GM12878 (cell line): ENCODE measurements around the gene ZNF790. TPM values are rescaled to one million over a fixed set of nuclear protein-coding genes. Genes with fewer than 3 reads are reported as not detected.

Experiments used
- ATAC-seq: fragments of 200-7000 bp; cut with Tn5 transposase; 3 replicates; pipeline ENCODE4 v1.9.1; 2020; ENCODE audit warnings: mild to moderate bottlenecking, moderate library complexity
- BruUV-seq: library from RNA; stranded (reverse); fragments of 400-500 nt; replicated peaks from 2 replicates; lab custom pipeline; 2021; lab: Mats Ljungman, UMichigan
- CTCF ChIA-PET: fragments of 300-600 bp; sonication (Branson Sonifier 250); formaldehyde crosslinking; extraction: SDS; loops from one replicate; lab custom pipeline; 2021; ENCODE audit warnings: inconsistent platforms; lab: Yijun Ruan, JAX
- POLR2A ChIA-PET: fragments of 350-600 bp; formaldehyde crosslinking; extraction: SDS; loops from one replicate; lab custom pipeline; 2021; ENCODE audit warnings: inconsistent platforms; lab: Charles Lee
- RAD21 ChIA-PET: fragments of 300-600 bp; sonication (Branson Sonifier 250); formaldehyde crosslinking; loops from one replicate; lab custom pipeline; 2023; ENCODE audit warnings: antibody characterized with exemption; ENCODE audit not compliant: unreplicated experiment; lab: Charles Lee
- SMC1A ChIA-PET: fragments of 300-600 bp; sonication (Branson Sonifier 250); formaldehyde crosslinking; loops from one replicate; lab custom pipeline; 2023; ENCODE audit not compliant: unreplicated experiment, uncharacterized antibody; lab: Charles Lee
- DNase-seq: peaks from one replicate; pipeline ENCODE4 v3.0.0-alpha.2; 2011; ENCODE audit warnings: low read depth, low spot score
- FAIRE-seq: peaks from 3 replicates; lab custom pipeline; 2011; peaks lifted over from hg19 to GRCh38; lab: Jason Lieb, UNC
- H2AFZ ChIP-seq: 2 replicates; pipeline ENCODE4 v1.6.0; 2011; ENCODE audit warnings: low read depth, low read length, control low read depth; ENCODE audit not compliant: control insufficient read depth
- H3K27ac ChIP-seq: 2 replicates; pipeline ENCODE4 v1.5.1; 2011; ENCODE audit warnings: control low read depth; ENCODE audit not compliant: control insufficient read depth, insufficient read depth
- H3K27me3 ChIP-seq, 2 experiments: replicated peaks in 1 of 2; 2 replicates each; pipeline versions ENCODE4 v1.6.0 to v1.6.1; 2011; ENCODE audit warnings: low read length in 1 of 2; ENCODE audit not compliant: control insufficient read depth in 2 of 2, insufficient read depth in 2 of 2
- H3K36me3 ChIP-seq, 2 experiments: 2 replicates each; pipeline ENCODE4 v1.5.1; 2011; ENCODE audit warnings: low read length in 1 of 2; ENCODE audit not compliant: control insufficient read depth in 2 of 2, insufficient read depth in 2 of 2
- H3K4me1 ChIP-seq: 2 replicates; pipeline ENCODE4 v1.6.1; 2011; ENCODE audit warnings: mild to moderate bottlenecking, low read length, moderate library complexity, mixed read lengths; ENCODE audit not compliant: control insufficient read depth, insufficient read depth
- H3K4me2 ChIP-seq: 2 replicates; pipeline ENCODE4 v1.6.0; 2011; ENCODE audit warnings: control low read depth; ENCODE audit not compliant: control insufficient read depth, insufficient read depth
- H3K4me3 ChIP-seq: fragments of 200-600 bp; sonication (generic); 2 replicates; pipeline ENCODE4 v1.5.1; 2016
- H3K79me2 ChIP-seq: 2 replicates; pipeline ENCODE4 v1.6.0; 2011; ENCODE audit warnings: low read length; ENCODE audit not compliant: control insufficient read depth, insufficient read depth
- H3K9ac ChIP-seq: 2 replicates; pipeline ENCODE4 v1.8.0; 2011; ENCODE audit warnings: low read length, control low read depth, mixed read lengths; ENCODE audit not compliant: control insufficient read depth, insufficient read depth
- H3K9me3 ChIP-seq: replicated peaks from 3 replicates; pipeline ENCODE4 v1.5.1; 2011; ENCODE audit warnings: mild to moderate bottlenecking, low read length; ENCODE audit not compliant: control insufficient read depth, insufficient read depth
- H4K20me1 ChIP-seq: 2 replicates; pipeline ENCODE4 v1.6.0; 2011; ENCODE audit not compliant: control insufficient read depth, insufficient read depth
- EZH2 ChIP-seq: IDR thresholded peaks from 2 replicates; pipeline ENCODE4 v1.6.1; 2012; ENCODE audit warnings: low read depth, mild to moderate bottlenecking, control low read depth, inconsistent platforms, low read length, borderline replicate concordance; ENCODE audit not compliant: control insufficient read depth
- HDAC2 ChIP-seq: fragments of 200-600 bp; sonication (generic); IDR thresholded peaks from 2 replicates; pipeline ENCODE4 v1.6.1; 2017
- KDM1A ChIP-seq: fragments of 200-600 bp; sonication (generic); IDR thresholded peaks from 2 replicates; pipeline ENCODE4 v1.6.1; 2016; ENCODE audit warnings: borderline replicate concordance
- SP1 ChIP-seq: IDR thresholded peaks from one replicate; pipeline ENCODE4 v1.6.1; 2011; ENCODE audit warnings: low read depth, low read length
- ZBED1 ChIP-seq: IDR thresholded peaks from 2 replicates; pipeline ENCODE4 v1.6.1; 2016; ENCODE audit warnings: borderline replicate concordance
- ZNF207 ChIP-seq: fragments of 450-650 bp; IDR thresholded peaks from 2 replicates; pipeline ENCODE4 v1.6.1; 2014; ENCODE audit warnings: antibody characterized with exemption, mild to moderate bottlenecking, borderline replicate concordance
- WGBS: methylation state at CpG from one replicate; pipeline ENCODE4 v1.1.6; 2016; ENCODE audit warnings: low lambda C conversion rate; ENCODE audit not compliant: insufficient replicate concordance, insufficient coverage; ENCODE audit errors: missing lambda C conversion rate; 5-methylcytosine and 5-hydroxymethylcytosine counted together
- in situ Hi-C: fragments of 300-500 bp; cut with MboI; formaldehyde crosslinking; loops from 9 replicates; pipeline ENCODE4 v1.14.3; 2018; ENCODE audit warnings: mixed read lengths
- intact Hi-C: fragments of 100-400 bp; cut with micrococcal nuclease; formaldehyde crosslinking; loops from one replicate; pipeline ENCODE4 v1.14.2; 2022; ENCODE audit not compliant: unreplicated experiment
- polyA plus RNA-seq, 11 experiments: library from polyadenylated mRNA; depleted of rRNA in 4 of 11; unstranded in 6 of 11; stranded (reverse) in 5 of 11; fragments of >200 nt; fragmentation: Nextera tagmentation in 4 of 11; fragmentation: Illumina TruSeq in 1 of 11; extraction: Ambion mirVana in 4 of 11; extraction: Trizol in 1 of 11; gene quantifications; 1 replicate in 1 of 11; 2 replicates in 10 of 11; pipeline versions ENCODE4 v1.2.1 to v1.2.3, GENCODE V29; 2011 to 2016; ENCODE audit warnings: inconsistent platforms in 2 of 11, missing spikeins in 2 of 11, low read depth in 1 of 11
- total RNA-seq, 4 experiments: library from RNA; depleted of rRNA in 3 of 4; stranded (reverse); fragments of >200 nt in 3 of 4; fragmentation: Illumina TruSeq in 1 of 4; extraction: Trizol in 1 of 4; gene quantifications; 2 replicates each; pipeline versions ENCODE4 v1.2.1 to v1.2.3, GENCODE V29; 2013 to 2021
- TF ChIP-seq, protein P1 (sequence below): IDR thresholded peaks from 2 replicates; pipeline ENCODE4 v1.6.1; 2012; ENCODE audit warnings: improper control_type of control experiment, low read depth, low read length; ENCODE audit not compliant: insufficient replicate concordance
- TF ChIP-seq, protein P2 (sequence below): fragments of 450-650 bp; IDR thresholded peaks from 2 replicates; pipeline ENCODE4 v1.6.1; 2017; ENCODE audit warnings: antibody characterized with exemption, mild to moderate bottlenecking, moderate library complexity
- TF ChIP-seq, protein P3 (sequence below): fragments of 450-650 bp; IDR thresholded peaks from 2 replicates; pipeline ENCODE4 v1.6.1; 2014; ENCODE audit warnings: mild to moderate bottlenecking
- TF ChIP-seq, protein P4 (sequence below): fragments of 450-650 bp; IDR thresholded peaks from 2 replicates; pipeline ENCODE4 v1.6.1; 2016; ENCODE audit warnings: mild to moderate bottlenecking

ZNF790 gene
- total and polyA plus RNA-seq, 10 of the 15 experiments (the other 5 are each of a cell fraction or from before 2014, with no cell fraction given) = 0.87 to 5.2 (median 2.9) TPM

DNA sequence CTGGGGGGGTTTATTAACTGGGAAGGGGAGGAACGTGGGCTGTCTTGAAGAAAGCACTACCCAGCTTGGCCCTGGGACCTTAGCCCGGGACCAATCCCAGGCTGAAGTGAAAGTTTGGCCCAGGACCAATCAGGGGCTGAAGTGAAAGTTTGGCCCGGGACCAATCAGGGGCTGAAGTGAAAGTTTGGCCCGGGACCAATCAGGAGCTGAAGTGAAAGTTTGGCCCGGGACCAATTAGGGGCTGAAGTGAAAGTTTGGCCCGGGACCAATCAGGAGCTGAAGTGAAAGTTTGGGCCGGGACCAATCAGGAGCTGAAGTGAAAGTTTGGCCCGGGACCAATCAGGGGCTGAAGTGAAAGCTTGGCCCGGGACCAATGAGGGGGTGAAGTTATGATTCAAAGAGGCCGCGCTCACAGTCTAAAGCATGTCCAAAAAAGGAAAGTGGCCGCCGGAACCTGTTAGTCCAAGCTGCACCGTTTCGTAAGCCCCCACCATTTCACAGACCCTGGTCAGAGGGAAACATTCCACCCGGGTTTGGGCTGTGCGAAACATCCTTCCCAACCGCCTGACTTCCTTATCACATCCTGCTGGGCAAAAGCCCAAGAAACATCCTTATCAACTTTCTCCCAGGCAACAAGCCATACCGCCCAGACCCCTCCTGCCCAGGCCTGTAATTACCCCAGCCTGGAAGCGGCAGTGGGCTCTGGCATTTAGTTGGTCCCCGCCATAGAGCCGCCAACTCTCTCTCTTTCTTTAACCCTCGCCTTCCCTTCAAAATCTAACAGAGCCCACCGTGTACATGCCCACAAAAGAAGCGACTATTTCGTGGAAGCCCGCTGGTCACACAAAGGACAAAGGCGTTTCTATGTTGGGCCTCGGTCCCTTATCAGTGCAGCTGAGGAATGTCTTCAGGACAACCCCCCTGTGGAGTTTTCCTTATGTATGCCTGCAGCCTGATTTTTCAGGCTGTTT is 66.6 kb downstream of the ZNF790 start:
- intact Hi-C loops = loop anchor here (2.0 to 5.0 kb wide), 4 partner anchors 66 to 696 kb away; partner anchors contain the start of genes ZNF260, ZNF569, ZNF570 and ZNF790
- TSS peak; percentile 60 for BruUV-seq
- FAIRE-seq = peak; percentile 69
- in situ Hi-C loops = no loop called here
- H2AFZ ChIP-seq = peak overlapping the region; percentile 29
- no peaks in the 10 kb centered on the region; the same call in none of the 2 replicates for H3K79me2 ChIP-seq
- POLR2A ChIA-PET = interaction anchor here (0.6 to 0.7 kb wide), 2 partner anchors 104 to 243 kb away, joined by 4 to 7 read pairs; partner anchors contain the start of gene ZNF260
- H3K4me3 ChIP-seq = peak overlapping the region; percentile 93
- no peaks in the 10 kb centered on the region for H3K36me3 ChIP-seq
- peak overlapping the region; percentile 65 for H3K4me2 ChIP-seq
- SMC1A ChIA-PET = interaction anchor here (0.7 to 2.9 kb wide), 2 partner anchors 56 to 78 kb away, joined by 3 to 18 read pairs; partner anchors contain the start of gene ZNF345
- DNase-seq = peak; percentile 26
- H3K9me3 ChIP-seq = peaks cover 7% of the 10 kb centered on the region; the same call in 2 of the 3 replicates
- RAD21 ChIA-PET = interaction anchor here (0.8 kb wide), 1 partner anchor 79 kb away, joined by 3 read pairs; the partner anchor contains the start of gene ZNF345
- WGBS = 2% methylated on average over 23 of the region's 29 CpGs
- H3K27me3 ChIP-seq = no peaks in the 10 kb centered on the region
- CTCF ChIA-PET = interaction anchor here (0.6 kb wide), 1 partner anchor 1798 kb away, joined by 3 read pairs; no protein-coding TSS in a partner anchor
- ATAC-seq = peak; percentile 79
- H3K9ac ChIP-seq = peak overlapping the region; percentile 62
- 0 out of 2 replicates have a peak, but pooled peaks cover 4% of the 10 kb centered on the region for H3K4me1 ChIP-seq
- H4K20me1 ChIP-seq = no peaks in the 10 kb centered on the region
- H3K27ac ChIP-seq = peak overlapping the region; percentile 74
- TF ChIP-seq, protein P1, sequence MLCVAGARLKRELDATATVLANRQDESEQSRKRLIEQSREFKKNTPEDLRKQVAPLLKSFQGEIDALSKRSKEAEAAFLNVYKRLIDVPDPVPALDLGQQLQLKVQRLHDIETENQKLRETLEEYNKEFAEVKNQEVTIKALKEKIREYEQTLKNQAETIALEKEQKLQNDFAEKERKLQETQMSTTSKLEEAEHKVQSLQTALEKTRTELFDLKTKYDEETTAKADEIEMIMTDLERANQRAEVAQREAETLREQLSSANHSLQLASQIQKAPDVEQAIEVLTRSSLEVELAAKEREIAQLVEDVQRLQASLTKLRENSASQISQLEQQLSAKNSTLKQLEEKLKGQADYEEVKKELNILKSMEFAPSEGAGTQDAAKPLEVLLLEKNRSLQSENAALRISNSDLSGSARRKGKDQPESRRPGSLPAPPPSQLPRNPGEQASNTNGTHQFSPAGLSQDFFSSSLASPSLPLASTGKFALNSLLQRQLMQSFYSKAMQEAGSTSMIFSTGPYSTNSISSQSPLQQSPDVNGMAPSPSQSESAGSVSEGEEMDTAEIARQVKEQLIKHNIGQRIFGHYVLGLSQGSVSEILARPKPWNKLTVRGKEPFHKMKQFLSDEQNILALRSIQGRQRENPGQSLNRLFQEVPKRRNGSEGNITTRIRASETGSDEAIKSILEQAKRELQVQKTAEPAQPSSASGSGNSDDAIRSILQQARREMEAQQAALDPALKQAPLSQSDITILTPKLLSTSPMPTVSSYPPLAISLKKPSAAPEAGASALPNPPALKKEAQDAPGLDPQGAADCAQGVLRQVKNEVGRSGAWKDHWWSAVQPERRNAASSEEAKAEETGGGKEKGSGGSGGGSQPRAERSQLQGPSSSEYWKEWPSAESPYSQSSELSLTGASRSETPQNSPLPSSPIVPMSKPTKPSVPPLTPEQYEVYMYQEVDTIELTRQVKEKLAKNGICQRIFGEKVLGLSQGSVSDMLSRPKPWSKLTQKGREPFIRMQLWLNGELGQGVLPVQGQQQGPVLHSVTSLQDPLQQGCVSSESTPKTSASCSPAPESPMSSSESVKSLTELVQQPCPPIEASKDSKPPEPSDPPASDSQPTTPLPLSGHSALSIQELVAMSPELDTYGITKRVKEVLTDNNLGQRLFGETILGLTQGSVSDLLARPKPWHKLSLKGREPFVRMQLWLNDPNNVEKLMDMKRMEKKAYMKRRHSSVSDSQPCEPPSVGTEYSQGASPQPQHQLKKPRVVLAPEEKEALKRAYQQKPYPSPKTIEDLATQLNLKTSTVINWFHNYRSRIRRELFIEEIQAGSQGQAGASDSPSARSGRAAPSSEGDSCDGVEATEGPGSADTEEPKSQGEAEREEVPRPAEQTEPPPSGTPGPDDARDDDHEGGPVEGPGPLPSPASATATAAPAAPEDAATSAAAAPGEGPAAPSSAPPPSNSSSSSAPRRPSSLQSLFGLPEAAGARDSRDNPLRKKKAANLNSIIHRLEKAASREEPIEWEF = no peak
- peak; percentile 85 for TF ChIP-seq SP1
- TF ChIP-seq, protein P2, sequence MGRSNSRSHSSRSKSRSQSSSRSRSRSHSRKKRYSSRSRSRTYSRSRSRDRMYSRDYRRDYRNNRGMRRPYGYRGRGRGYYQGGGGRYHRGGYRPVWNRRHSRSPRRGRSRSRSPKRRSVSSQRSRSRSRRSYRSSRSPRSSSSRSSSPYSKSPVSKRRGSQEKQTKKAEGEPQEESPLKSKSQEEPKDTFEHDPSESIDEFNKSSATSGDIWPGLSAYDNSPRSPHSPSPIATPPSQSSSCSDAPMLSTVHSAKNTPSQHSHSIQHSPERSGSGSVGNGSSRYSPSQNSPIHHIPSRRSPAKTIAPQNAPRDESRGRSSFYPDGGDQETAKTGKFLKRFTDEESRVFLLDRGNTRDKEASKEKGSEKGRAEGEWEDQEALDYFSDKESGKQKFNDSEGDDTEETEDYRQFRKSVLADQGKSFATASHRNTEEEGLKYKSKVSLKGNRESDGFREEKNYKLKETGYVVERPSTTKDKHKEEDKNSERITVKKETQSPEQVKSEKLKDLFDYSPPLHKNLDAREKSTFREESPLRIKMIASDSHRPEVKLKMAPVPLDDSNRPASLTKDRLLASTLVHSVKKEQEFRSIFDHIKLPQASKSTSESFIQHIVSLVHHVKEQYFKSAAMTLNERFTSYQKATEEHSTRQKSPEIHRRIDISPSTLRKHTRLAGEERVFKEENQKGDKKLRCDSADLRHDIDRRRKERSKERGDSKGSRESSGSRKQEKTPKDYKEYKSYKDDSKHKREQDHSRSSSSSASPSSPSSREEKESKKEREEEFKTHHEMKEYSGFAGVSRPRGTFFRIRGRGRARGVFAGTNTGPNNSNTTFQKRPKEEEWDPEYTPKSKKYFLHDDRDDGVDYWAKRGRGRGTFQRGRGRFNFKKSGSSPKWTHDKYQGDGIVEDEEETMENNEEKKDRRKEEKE = no peak
- TF ChIP-seq ZBED1 = no peak
- TF ChIP-seq, protein P3, sequence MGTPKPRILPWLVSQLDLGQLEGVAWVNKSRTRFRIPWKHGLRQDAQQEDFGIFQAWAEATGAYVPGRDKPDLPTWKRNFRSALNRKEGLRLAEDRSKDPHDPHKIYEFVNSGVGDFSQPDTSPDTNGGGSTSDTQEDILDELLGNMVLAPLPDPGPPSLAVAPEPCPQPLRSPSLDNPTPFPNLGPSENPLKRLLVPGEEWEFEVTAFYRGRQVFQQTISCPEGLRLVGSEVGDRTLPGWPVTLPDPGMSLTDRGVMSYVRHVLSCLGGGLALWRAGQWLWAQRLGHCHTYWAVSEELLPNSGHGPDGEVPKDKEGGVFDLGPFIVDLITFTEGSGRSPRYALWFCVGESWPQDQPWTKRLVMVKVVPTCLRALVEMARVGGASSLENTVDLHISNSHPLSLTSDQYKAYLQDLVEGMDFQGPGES = no peak
- TF ChIP-seq, protein P4, sequence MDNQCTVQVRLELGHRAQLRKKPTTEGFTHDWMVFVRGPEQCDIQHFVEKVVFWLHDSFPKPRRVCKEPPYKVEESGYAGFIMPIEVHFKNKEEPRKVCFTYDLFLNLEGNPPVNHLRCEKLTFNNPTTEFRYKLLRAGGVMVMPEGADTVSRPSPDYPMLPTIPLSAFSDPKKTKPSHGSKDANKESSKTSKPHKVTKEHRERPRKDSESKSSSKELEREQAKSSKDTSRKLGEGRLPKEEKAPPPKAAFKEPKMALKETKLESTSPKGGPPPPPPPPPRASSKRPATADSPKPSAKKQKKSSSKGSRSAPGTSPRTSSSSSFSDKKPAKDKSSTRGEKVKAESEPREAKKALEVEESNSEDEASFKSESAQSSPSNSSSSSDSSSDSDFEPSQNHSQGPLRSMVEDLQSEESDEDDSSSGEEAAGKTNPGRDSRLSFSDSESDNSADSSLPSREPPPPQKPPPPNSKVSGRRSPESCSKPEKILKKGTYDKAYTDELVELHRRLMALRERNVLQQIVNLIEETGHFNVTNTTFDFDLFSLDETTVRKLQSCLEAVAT = no peak
- no peak for TF ChIP-seq ZNF207
- TF ChIP-seq HDAC2 = no peak
- TF ChIP-seq EZH2 = no peak
- no peak for TF ChIP-seq KDM1A
